ENCODE measurements around the gene MYLK. TPM values are rescaled to one million over a fixed set of nuclear protein-coding genes. Genes with fewer than 3 reads are reported as not detected.

The MYLK gene
- total RNA-seq, 1 donor: 807 TPM

- DNase-seq (ENCODE audit: low read depth): no peak
- TF ChIP-seq CTCF (IDR thresholded peaks at IDR 0.05; ENCODE audit: insufficient read depth, low read depth, low read length): no peak
- H3K4me3 ChIP-seq (ENCODE audit: low read depth, low read length): no peak overlapping the region
Measured at GRCh38 chr3:123862152-123862551, 22.0 kb downstream of the MYLK start.

DNA sequence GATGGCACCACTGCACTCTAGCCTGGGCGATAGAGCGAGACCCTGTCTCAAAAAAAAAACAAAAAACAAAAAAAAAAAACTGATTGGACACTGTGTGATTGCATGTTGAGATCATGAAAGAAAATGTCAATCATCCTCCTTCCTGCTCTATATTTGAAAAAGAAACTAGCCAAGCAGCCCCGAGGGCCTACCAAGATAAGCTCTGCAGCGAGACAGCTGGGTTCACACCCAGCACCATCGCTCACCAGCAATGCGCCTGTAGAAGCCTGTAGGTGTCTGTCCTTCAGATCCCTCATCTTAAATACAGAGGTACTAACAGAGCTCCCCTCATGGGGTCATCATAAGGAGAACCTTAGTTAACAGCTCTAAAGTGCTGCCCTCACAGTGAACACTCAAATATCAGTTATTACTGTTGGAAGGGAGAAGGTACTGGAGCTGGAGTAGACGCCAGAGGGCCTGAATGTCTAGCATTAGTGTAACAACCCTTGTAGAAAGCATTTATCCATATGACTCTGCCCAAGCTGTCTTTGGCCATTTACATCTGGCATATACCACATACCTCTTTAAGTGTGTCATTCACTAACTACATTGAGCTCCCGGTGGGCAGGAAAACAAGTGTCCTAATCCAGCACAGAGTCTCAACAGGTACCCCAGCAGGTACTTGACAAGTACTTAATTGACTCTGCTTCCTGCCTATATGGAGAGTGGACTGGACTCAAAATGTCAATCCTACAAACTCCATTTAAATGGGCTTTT is 22.9 kb downstream of the MYLK start:
- no peak for TF ChIP-seq CTCF (IDR thresholded peaks at IDR 0.05; ENCODE audit: insufficient read depth, low read depth, low read length)
- H3K4me3 ChIP-seq (ENCODE audit: low read depth, low read length): no peak overlapping the region
- DNase-seq (ENCODE audit: low read depth): no peak

DNA sequence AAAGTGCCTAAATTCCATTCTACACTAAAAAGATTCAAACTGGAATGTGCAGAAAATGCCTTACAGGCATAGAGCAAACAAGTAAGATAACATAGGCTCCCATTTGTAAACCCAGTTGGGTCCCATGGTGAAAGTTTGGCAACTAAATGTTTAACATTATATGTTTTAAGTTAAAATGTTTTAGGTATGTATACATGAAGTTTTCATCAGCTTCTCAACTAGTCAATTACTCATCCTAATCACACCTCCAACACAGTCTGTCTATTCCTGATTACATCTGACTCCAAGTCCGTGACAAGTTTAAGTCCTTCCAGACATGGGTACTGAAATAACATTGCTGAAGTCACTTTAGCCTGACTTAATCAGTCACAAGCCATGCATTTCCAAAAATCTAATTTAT is 25.0 kb downstream of the MYLK start:
- DNase-seq (ENCODE audit: low read depth): peak; percentile 30
- no peak overlapping the region for H3K4me3 ChIP-seq (ENCODE audit: low read depth, low read length)
- no peak for TF ChIP-seq CTCF (IDR thresholded peaks at IDR 0.05; ENCODE audit: insufficient read depth, low read depth, low read length)

GRCh38 chr3:123854905-123855304 is 29.2 kb downstream of the MYLK start:
- TF ChIP-seq CTCF (IDR thresholded peaks at IDR 0.05; ENCODE audit: insufficient read depth, low read depth, low read length): no peak
- H3K4me3 ChIP-seq (ENCODE audit: low read depth, low read length): no peak overlapping the region
- DNase-seq (ENCODE audit: low read depth): no peak

GRCh38 chr3:123853686-123854372 is 30.3 kb downstream of the MYLK start:
- no peak overlapping the region for H3K4me3 ChIP-seq (ENCODE audit: low read depth, low read length)
- no peak for TF ChIP-seq CTCF (IDR thresholded peaks at IDR 0.05; ENCODE audit: insufficient read depth, low read depth, low read length)
- peak; percentile 30 for DNase-seq (ENCODE audit: low read depth)

DNA sequence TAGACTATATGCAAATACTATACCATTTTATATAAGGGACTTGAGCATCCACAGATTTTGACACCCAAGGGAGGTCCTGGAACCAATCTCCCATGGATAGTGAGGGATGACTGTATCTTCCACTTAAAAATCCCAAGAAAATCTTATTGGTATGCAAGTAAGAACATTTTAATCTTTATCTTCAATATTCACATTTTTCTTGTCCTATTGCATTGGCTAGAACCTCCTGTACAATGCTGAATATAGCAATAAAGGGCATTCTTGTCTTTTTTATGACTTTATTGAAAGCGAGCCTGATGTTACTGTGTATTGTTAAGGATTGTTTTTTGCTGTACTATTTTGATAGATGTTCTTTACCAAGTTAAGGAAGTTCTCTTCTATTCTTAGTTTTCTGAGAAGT is 36.9 kb downstream of the MYLK start:
- no peak overlapping the region for H3K4me3 ChIP-seq (ENCODE audit: low read depth, low read length)
- DNase-seq (ENCODE audit: low read depth): no peak
- no peak for TF ChIP-seq CTCF (IDR thresholded peaks at IDR 0.05; ENCODE audit: insufficient read depth, low read depth, low read length)
